HCT116 (cell line): ENCODE results near the gene SPON1.

Experiments used
- EGR1 ChIP-seq: IDR thresholded peaks from 2 replicates; pipeline ENCODE4 v1.6.1; 2012; ENCODE audit warnings: low read depth
- EZH2 ChIP-seq: fragments of 200-600 bp; sonication (generic); IDR thresholded peaks from 2 replicates; pipeline ENCODE4 v1.6.1; 2017; ENCODE audit warnings: antibody characterized with exemption, mixed run types
- EZH2phosphoT487 ChIP-seq: fragments of 200-600 bp; IDR thresholded peaks from 2 replicates; pipeline ENCODE4 v1.6.1; 2018; ENCODE audit warnings: antibody characterized with exemption, borderline replicate concordance
- FOSL1 ChIP-seq: IDR thresholded peaks from 2 replicates; pipeline ENCODE4 v1.6.1; 2012; ENCODE audit warnings: low read depth
- POLR2A ChIP-seq: IDR thresholded peaks from 2 replicates; pipeline ENCODE4 v1.7.0; 2011; ENCODE audit warnings: borderline replicate concordance; ENCODE audit not compliant: insufficient read depth, insufficient read length; ENCODE audit errors: extremely low read depth
- POLR2AphosphoS5 ChIP-seq: IDR thresholded peaks from 2 replicates; pipeline ENCODE4 v1.6.1; 2011; ENCODE audit warnings: mild to moderate bottlenecking, low read depth, low read length, moderate library complexity
- RAD21 ChIP-seq: IDR thresholded peaks from 2 replicates; pipeline ENCODE4 v1.6.1; 2012; ENCODE audit warnings: low read depth, mild to moderate bottlenecking
- REST ChIP-seq: IDR thresholded peaks from 2 replicates; pipeline ENCODE4 v1.6.1; 2012; ENCODE audit warnings: low read depth
- TCF7L2 ChIP-seq: IDR thresholded peaks from 2 replicates; pipeline ENCODE4 v1.7.0; 2011; ENCODE audit warnings: borderline replicate concordance, inconsistent platforms; ENCODE audit not compliant: insufficient read depth, insufficient read length; ENCODE audit errors: extremely low read depth
- TF ChIP-seq, protein P1 (sequence below), 3 experiments: fragments of 200-600 bp in 1 of 3; sonication (generic) in 1 of 3; IDR thresholded peaks in 2 of 3; conservative IDR thresholded peaks in 1 of 3; 2 replicates each; pipeline ENCODE4 v1.5.1; 2012 to 2017; ENCODE audit warnings: low read depth in 2 of 3, low read length in 2 of 3, antibody characterized with exemption in 1 of 3, borderline replicate concordance in 1 of 3, control low read depth in 1 of 3, mild to moderate bottlenecking in 1 of 3, mixed read lengths in 1 of 3, mixed run types in 1 of 3, moderate library complexity in 1 of 3; ENCODE audit not compliant: insufficient read depth in 1 of 3
- TF ChIP-seq, protein P2 (sequence below): IDR thresholded peaks from 2 replicates; pipeline ENCODE4 v1.6.1; 2012

DNA sequence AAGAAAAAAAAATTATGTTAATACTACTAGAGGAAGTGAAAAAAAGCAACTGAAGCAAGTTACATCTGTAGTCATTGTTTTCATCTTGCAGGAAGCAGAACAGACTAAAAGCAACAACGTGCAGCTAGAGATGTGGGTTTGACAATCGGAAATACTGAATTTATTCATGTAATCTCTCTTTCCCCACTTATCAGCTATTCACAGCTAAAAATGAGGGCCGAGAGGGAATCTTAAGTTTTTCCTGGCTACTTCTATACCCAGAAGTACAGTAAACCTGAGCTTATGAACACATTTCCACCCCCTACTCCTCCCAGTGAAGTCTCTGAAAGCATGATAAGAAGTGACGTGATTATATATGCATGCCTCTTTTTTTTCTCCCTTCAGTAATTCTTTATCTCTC lies 116.5 kb downstream of the SPON1 start:
- TF ChIP-seq, protein P1, sequence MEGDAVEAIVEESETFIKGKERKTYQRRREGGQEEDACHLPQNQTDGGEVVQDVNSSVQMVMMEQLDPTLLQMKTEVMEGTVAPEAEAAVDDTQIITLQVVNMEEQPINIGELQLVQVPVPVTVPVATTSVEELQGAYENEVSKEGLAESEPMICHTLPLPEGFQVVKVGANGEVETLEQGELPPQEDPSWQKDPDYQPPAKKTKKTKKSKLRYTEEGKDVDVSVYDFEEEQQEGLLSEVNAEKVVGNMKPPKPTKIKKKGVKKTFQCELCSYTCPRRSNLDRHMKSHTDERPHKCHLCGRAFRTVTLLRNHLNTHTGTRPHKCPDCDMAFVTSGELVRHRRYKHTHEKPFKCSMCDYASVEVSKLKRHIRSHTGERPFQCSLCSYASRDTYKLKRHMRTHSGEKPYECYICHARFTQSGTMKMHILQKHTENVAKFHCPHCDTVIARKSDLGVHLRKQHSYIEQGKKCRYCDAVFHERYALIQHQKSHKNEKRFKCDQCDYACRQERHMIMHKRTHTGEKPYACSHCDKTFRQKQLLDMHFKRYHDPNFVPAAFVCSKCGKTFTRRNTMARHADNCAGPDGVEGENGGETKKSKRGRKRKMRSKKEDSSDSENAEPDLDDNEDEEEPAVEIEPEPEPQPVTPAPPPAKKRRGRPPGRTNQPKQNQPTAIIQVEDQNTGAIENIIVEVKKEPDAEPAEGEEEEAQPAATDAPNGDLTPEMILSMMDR (IDR thresholded peaks at IDR 0.05 in 2 of 3, conservative IDR thresholded peaks at IDR 0.05 in 1 of 3; ENCODE audit: borderline replicate concordance in 1 of 3, insufficient read depth in 1 of 3, low read depth in 2 of 3, low read length in 2 of 3): no peak
- no peak for TF ChIP-seq POLR2AphosphoS5
- TF ChIP-seq RAD21: no peak
- no peak for TF ChIP-seq EZH2
- TF ChIP-seq, protein P2, sequence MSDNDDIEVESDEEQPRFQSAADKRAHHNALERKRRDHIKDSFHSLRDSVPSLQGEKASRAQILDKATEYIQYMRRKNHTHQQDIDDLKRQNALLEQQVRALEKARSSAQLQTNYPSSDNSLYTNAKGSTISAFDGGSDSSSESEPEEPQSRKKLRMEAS: no peak
- TF ChIP-seq EGR1: no peak
- no peak for TF ChIP-seq TCF7L2
- TF ChIP-seq FOSL1: no peak
- no peak for TF ChIP-seq REST
- no peak for TF ChIP-seq POLR2A
- no peak for TF ChIP-seq EZH2phosphoT487
